ENCODE measurements around the gene KRTAP17-1. TPM values are rescaled to one million over a fixed set of nuclear protein-coding genes. Genes with fewer than 3 reads are reported as not detected.
"Not testable (repeated sequence)": the region's sequence is repeated elsewhere in the genome, so short reads cannot be mapped to it uniquely, and the experiment has no call there.

Gene KRTAP17-1
- total and polyA plus RNA-seq, 3 experiments from 2014 or later, result not detected

GRCh38 chr17:41271323-41271722 lies 44.2 kb downstream of the KRTAP17-1 start:
- H3K27me3 ChIP-seq (ENCODE audit: insufficient read depth, low read length, poor library complexity, severe bottlenecking); H3K27me3 Mint-ChIP-seq; H3K4me1 Mint-ChIP-seq; H3K9me3 Mint-ChIP-seq; H3K4me3 ChIP-seq (ENCODE audit: low read length); POLR2A ChIA-PET; H3K27ac ChIP-seq (ENCODE audit: low read depth, low read length); H3K36me3 ChIP-seq (ENCODE audit: insufficient read depth, low read length); DNase-seq; CTCF ChIA-PET; H3K27ac Mint-ChIP-seq; H3K4me1 ChIP-seq (ENCODE audit: insufficient read depth, low read length); H3K4me3 Mint-ChIP-seq; H3K9me3 ChIP-seq (ENCODE audit: low read length); H3K36me3 Mint-ChIP-seq: not testable (repeated sequence)

DNA sequence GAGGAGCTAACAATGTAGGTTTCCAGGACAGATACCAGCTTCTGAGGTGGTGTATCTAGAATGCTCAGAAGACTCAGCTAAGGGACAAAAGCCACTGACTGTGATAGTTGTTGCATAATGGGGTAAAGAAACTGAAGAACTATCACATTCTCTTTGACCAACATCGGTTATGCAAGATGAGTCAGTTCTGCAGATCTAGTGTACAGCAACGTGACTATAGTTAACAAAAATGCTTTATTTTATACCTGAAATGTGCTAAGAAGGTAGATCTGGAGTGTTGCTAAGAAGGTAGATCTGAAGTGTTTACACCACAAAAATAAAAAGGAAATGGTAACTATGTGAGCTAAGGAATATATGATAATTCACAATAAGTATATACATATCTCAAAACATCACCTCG lies 47.8 kb downstream of the KRTAP17-1 start:
- Mint-ChIP-seq H3K27ac (no peak overlapping the region), H3K9me3 (no peaks in the 10 kb centered on the region), H3K4me1 (peaks cover 0 to 3% (median 0%) of the 10 kb centered on the region in 3 donors), H3K27me3 (peaks cover 10 to 15% of the 10 kb centered on the region in 2 donors), H3K4me3 (no peak overlapping the region), H3K36me3 (no peaks in the 10 kb centered on the region)
- ChIA-PET POLR2A (no interaction called here), CTCF (no interaction called here)
- no peaks in the 10 kb centered on the region for H3K9me3 ChIP-seq (ENCODE audit: low read length)
- H3K4me3 ChIP-seq (ENCODE audit: low read length), result no peak overlapping the region
- DNase-seq, result no peak
- H3K27me3 ChIP-seq (ENCODE audit: insufficient read depth, low read length, poor library complexity, severe bottlenecking), result no peaks in the 10 kb centered on the region
- no peaks in the 10 kb centered on the region for H3K4me1 ChIP-seq (ENCODE audit: insufficient read depth, low read length)
- no peak overlapping the region for H3K27ac ChIP-seq (ENCODE audit: low read depth, low read length)
- H3K36me3 ChIP-seq (ENCODE audit: insufficient read depth, low read length), result no peaks in the 10 kb centered on the region

GRCh38 chr17:41265078-41265477 lies 50.4 kb downstream of the KRTAP17-1 start, which contains the start of gene KRTAP9-6:
Gene KRTAP9-6, plus strand, starts transcription at chr17:41265378. Its CDS starts 0 bp downstream, at chr17:41265378.
- H3K27ac Mint-ChIP-seq, result no peak within 1 kb of the TSS
- H3K4me1 Mint-ChIP-seq, result peaks cover 11 to 16% (median 14%) of the 10 kb centered on the region in 3 donors
- H3K9me3 Mint-ChIP-seq, result no peaks in the 10 kb centered on the region
- no peak for DNase-seq
- H3K27me3 Mint-ChIP-seq, result peaks cover 24 to 28% of the 10 kb centered on the region in 2 donors
- ChIA-PET POLR2A (no interaction called here), CTCF (no interaction called here)
- H3K4me3 Mint-ChIP-seq, result no peak within 1 kb of the TSS
- no peak within 1 kb of the TSS for H3K4me3 ChIP-seq (ENCODE audit: low read length)
- no peaks in the 10 kb centered on the region for H3K27me3 ChIP-seq (ENCODE audit: insufficient read depth, low read length, poor library complexity, severe bottlenecking)
- no peaks in the 10 kb centered on the region for H3K9me3 ChIP-seq (ENCODE audit: low read length)
- no peaks in the 10 kb centered on the region for H3K4me1 ChIP-seq (ENCODE audit: insufficient read depth, low read length)
- no peak within 1 kb of the TSS for H3K27ac ChIP-seq (ENCODE audit: low read depth, low read length)
- H3K36me3 Mint-ChIP-seq, result peaks cover 0 to 7% (median 0%) of the 10 kb centered on the region in 3 donors
- no peaks in the 10 kb centered on the region for H3K36me3 ChIP-seq (ENCODE audit: insufficient read depth, low read length)

Other genes with a start within 250 kb of the KRTAP17-1 start
Only the 30 nearest of the 35 such genes appear.
- not detected for gene KRTAP4-9, start 210.3 kb downstream of the KRTAP17-1 start, total RNA-seq
- not detected for gene KRTAP4-9, start 210.3 kb downstream of the KRTAP17-1 start, polyA plus RNA-seq
- gene KRTAP4-11, start 197.3 kb downstream of the KRTAP17-1 start, total RNA-seq, result not detected
- gene KRTAP4-11, start 197.3 kb downstream of the KRTAP17-1 start, polyA plus RNA-seq, result not detected
- not detected for gene KRTAP4-12, start 191.5 kb downstream of the KRTAP17-1 start, total RNA-seq
- gene KRTAP4-12, start 191.5 kb downstream of the KRTAP17-1 start, polyA plus RNA-seq, result not detected
- gene KRTAP4-6, start 175.2 kb downstream of the KRTAP17-1 start, total RNA-seq, result not detected
- 0.35 TPM for gene KRTAP4-6, start 175.2 kb downstream of the KRTAP17-1 start, polyA plus RNA-seq
- gene KRTAP4-5, start 165.9 kb downstream of the KRTAP17-1 start, total RNA-seq, result not detected
- not detected for gene KRTAP4-5, start 165.9 kb downstream of the KRTAP17-1 start, polyA plus RNA-seq
- not detected for gene KRTAP4-4, start 155.0 kb downstream of the KRTAP17-1 start, total RNA-seq
- gene KRTAP4-4, start 155.0 kb downstream of the KRTAP17-1 start, polyA plus RNA-seq, result not detected
- gene KRTAP4-3, start 147.5 kb downstream of the KRTAP17-1 start, total RNA-seq, result not detected
- gene KRTAP4-3, start 147.5 kb downstream of the KRTAP17-1 start, polyA plus RNA-seq, result not detected
- not detected for gene KRTAP4-2, start 137.5 kb downstream of the KRTAP17-1 start, total RNA-seq
- not detected for gene KRTAP4-2, start 137.5 kb downstream of the KRTAP17-1 start, polyA plus RNA-seq
- gene KRTAP4-1, start 130.8 kb downstream of the KRTAP17-1 start, total RNA-seq, result not detected
- gene KRTAP4-1, start 130.8 kb downstream of the KRTAP17-1 start, polyA plus RNA-seq, result not detected
- not detected for gene KRTAP9-1, start 125.8 kb downstream of the KRTAP17-1 start, total RNA-seq
- not detected for gene KRTAP9-1, start 125.8 kb downstream of the KRTAP17-1 start, polyA plus RNA-seq
- gene KRTAP9-2, start 89.1 kb downstream of the KRTAP17-1 start, total RNA-seq, result not detected
- gene KRTAP9-2, start 89.1 kb downstream of the KRTAP17-1 start, polyA plus RNA-seq, result not detected
- not detected for gene KRTAP9-3, start 83.3 kb downstream of the KRTAP17-1 start, total RNA-seq
- not detected for gene KRTAP9-3, start 83.3 kb downstream of the KRTAP17-1 start, polyA plus RNA-seq
- gene KRTAP9-8, start 77.7 kb downstream of the KRTAP17-1 start, total RNA-seq, result not detected
- not detected for gene KRTAP9-8, start 77.7 kb downstream of the KRTAP17-1 start, polyA plus RNA-seq
- not detected for gene KRTAP9-4, start 66.0 kb downstream of the KRTAP17-1 start, total RNA-seq
- not detected for gene KRTAP9-4, start 66.0 kb downstream of the KRTAP17-1 start, polyA plus RNA-seq
- not detected for gene KRTAP9-9, start 60.3 kb downstream of the KRTAP17-1 start, total RNA-seq
- not detected for gene KRTAP9-9, start 60.3 kb downstream of the KRTAP17-1 start, polyA plus RNA-seq
- not detected for gene KRTAP9-6, start 50.3 kb downstream of the KRTAP17-1 start, total RNA-seq
- not detected for gene KRTAP9-6, start 50.3 kb downstream of the KRTAP17-1 start, polyA plus RNA-seq
- not detected for gene KRTAP9-7, start 40.0 kb downstream of the KRTAP17-1 start, total RNA-seq
- not detected for gene KRTAP9-7, start 40.0 kb downstream of the KRTAP17-1 start, polyA plus RNA-seq
- gene KRTAP29-1, start 12.9 kb downstream of the KRTAP17-1 start, total RNA-seq, result not detected
- 0.22 TPM for gene KRTAP29-1, start 12.9 kb downstream of the KRTAP17-1 start, polyA plus RNA-seq
- gene KRTAP16-1, start 6.4 kb downstream of the KRTAP17-1 start, total RNA-seq, result not detected
- 0.58 TPM for gene KRTAP16-1, start 6.4 kb downstream of the KRTAP17-1 start, polyA plus RNA-seq
- gene KRT33A, start 35.1 kb upstream of the KRTAP17-1 start, total RNA-seq, result not detected
- gene KRT33A, start 35.1 kb upstream of the KRTAP17-1 start, polyA plus RNA-seq, result not detected
- not detected for gene KRT33B, start 54.1 kb upstream of the KRTAP17-1 start, total RNA-seq
- gene KRT33B, start 54.1 kb upstream of the KRTAP17-1 start, polyA plus RNA-seq, result not detected
- gene KRT34, start 66.6 kb upstream of the KRTAP17-1 start, total RNA-seq, result not detected
- gene KRT34, start 66.6 kb upstream of the KRTAP17-1 start, polyA plus RNA-seq, result not detected
- gene KRT31, start 81.9 kb upstream of the KRTAP17-1 start, total RNA-seq, result not detected
- not detected for gene KRT31, start 81.9 kb upstream of the KRTAP17-1 start, polyA plus RNA-seq
- gene KRT37, start 108.9 kb upstream of the KRTAP17-1 start, total RNA-seq, result not detected
- gene KRT37, start 108.9 kb upstream of the KRTAP17-1 start, polyA plus RNA-seq, result not detected
- not detected for gene KRT38, start 125.3 kb upstream of the KRTAP17-1 start, total RNA-seq
- gene KRT38, start 125.3 kb upstream of the KRTAP17-1 start, polyA plus RNA-seq, result not detected
- not detected for gene KRT32, start 151.7 kb upstream of the KRTAP17-1 start, total RNA-seq
- not detected for gene KRT32, start 151.7 kb upstream of the KRTAP17-1 start, polyA plus RNA-seq
- gene KRT35, start 165.4 kb upstream of the KRTAP17-1 start, total RNA-seq, result not detected
- gene KRT35, start 165.4 kb upstream of the KRTAP17-1 start, polyA plus RNA-seq, result not detected
- gene KRT36, start 174.2 kb upstream of the KRTAP17-1 start, total RNA-seq, result not detected
- gene KRT36, start 174.2 kb upstream of the KRTAP17-1 start, polyA plus RNA-seq, result not detected
- not detected for gene KRT13, start 189.9 kb upstream of the KRTAP17-1 start, total RNA-seq
- not detected for gene KRT13, start 189.9 kb upstream of the KRTAP17-1 start, polyA plus RNA-seq
- not detected for gene KRT15, start 203.2 kb upstream of the KRTAP17-1 start, total RNA-seq
- gene KRT15, start 203.2 kb upstream of the KRTAP17-1 start, polyA plus RNA-seq, result not detected